SK-N-SH (cell line): ENCODE data around the gene MESP1.

Source experiments
- TAF1 ChIP-seq: IDR thresholded peaks from 2 replicates; pipeline ENCODE4 v1.6.1; 2012; ENCODE audit warnings: low read depth, mild to moderate bottlenecking, low read length, moderate library complexity, borderline replicate concordance
- TEAD4 ChIP-seq: IDR thresholded peaks from 2 replicates; pipeline ENCODE4 v1.4.0; 2012; ENCODE audit warnings: mild to moderate bottlenecking, borderline replicate concordance; ENCODE audit not compliant: insufficient read depth
- TF ChIP-seq, protein P1 (sequence below): IDR thresholded peaks from 2 replicates; pipeline ENCODE4; 2012

DNA sequence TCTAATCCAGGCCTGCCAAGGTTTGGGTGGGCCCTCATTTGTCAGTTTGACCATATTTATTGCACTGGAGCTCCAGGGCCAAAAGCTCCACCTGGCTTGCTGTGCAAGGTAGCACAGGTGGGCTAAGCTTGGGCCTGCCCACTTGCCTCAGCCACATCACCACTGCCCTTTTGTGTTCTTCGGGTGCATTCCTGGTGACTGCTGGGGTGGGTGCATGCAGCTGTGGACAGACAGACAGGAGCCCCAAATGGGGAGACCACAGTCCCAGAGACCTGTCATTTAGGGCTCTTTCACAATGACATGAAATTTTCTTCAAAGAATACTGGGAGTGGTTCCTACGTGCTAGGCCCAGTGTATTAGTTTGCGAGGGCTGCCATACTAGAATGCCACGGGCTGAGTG, 27.8 kb upstream of the MESP1 start:
- TF ChIP-seq, protein P1, sequence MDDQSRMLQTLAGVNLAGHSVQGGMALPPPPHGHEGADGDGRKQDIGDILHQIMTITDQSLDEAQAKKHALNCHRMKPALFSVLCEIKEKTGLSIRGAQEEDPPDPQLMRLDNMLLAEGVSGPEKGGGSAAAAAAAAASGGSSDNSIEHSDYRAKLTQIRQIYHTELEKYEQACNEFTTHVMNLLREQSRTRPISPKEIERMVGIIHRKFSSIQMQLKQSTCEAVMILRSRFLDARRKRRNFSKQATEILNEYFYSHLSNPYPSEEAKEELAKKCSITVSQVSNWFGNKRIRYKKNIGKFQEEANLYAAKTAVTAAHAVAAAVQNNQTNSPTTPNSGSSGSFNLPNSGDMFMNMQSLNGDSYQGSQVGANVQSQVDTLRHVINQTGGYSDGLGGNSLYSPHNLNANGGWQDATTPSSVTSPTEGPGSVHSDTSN, result no peak
- TF ChIP-seq TEAD4 (no peak), TAF1 (no peak)
